Uterus (tissue), 4 donors: ENCODE measurements around the gene PLLP. TPM values are rescaled to one million over a fixed set of nuclear protein-coding genes. Genes with fewer than 3 reads are reported as not detected.

ENCODE experiments used
- DNase-seq, 2 donors: peaks; one replicate each; pipeline ENCODE4 v3.0.0-alpha.2; 2019 to 2020
- H3K27ac ChIP-seq, 2 donors: fragments of 200-600 bp; sonication (generic); 1 replicate in 1 of 2; 2 replicates in 1 of 2; pipeline ENCODE4 v1.5.1; 2016 to 2018
- H3K27me3 ChIP-seq, 2 donors: fragments of 200-600 bp; sonication (generic); one replicate each; pipeline ENCODE4 v1.5.1; 2018 to 2019; ENCODE audit warnings: control low read depth in 1 of 2
- H3K36me3 ChIP-seq, 2 donors: fragments of 200-600 bp; sonication (generic); one replicate each; pipeline ENCODE4 v1.5.1; 2019; ENCODE audit warnings: control low read depth in 1 of 2
- H3K4me1 ChIP-seq, 2 donors: fragments of 200-600 bp; sonication (generic); one replicate each; pipeline ENCODE4 v1.5.1; 2018 to 2019; ENCODE audit warnings: control low read depth in 1 of 2
- H3K4me3 ChIP-seq, 2 donors: fragments of 200-600 bp; sonication (generic); 1 replicate in 1 of 2; 2 replicates in 1 of 2; pipeline ENCODE4 v1.5.1; 2018 to 2019; ENCODE audit warnings: mild to moderate bottlenecking in 1 of 2
- H3K9me3 ChIP-seq, 2 donors: fragments of 200-600 bp; sonication (generic); one replicate each; pipeline ENCODE4 v1.5.1; 2019; ENCODE audit warnings: control low read depth in 1 of 2
- CTCF ChIP-seq, 4 experiments: fragments of 200-600 bp in 2 of 4; fragments of 450-650 bp in 2 of 4; sonication (generic) in 2 of 4; IDR thresholded peaks; one replicate each; pipeline ENCODE4 v1.5.1; 2016 to 2019; ENCODE audit warnings: antibody characterized with exemption in 4 of 4, mild to moderate bottlenecking in 2 of 4, moderate library complexity in 1 of 4
- POLR2A ChIP-seq, 2 donors: fragments of 450-650 bp; IDR thresholded peaks; one replicate each; pipeline ENCODE4 v1.6.1; 2016; ENCODE audit warnings: antibody characterized with exemption in 2 of 2, mild to moderate bottlenecking in 1 of 2, moderate library complexity in 1 of 2
- intact Hi-C: fragments of 100-400 bp; cut with DNase I; formaldehyde crosslinking; loops from one replicate; pipeline ENCODE4 v1.15.1; 2023; ENCODE audit warnings: low total_unique reads
- total RNA-seq, 4 donors: library from RNA; depleted of rRNA in 3 of 4; stranded (reverse); fragments of >200 nt in 3 of 4; gene quantifications; one replicate each; pipeline versions ENCODE4 v1.1.0 to v1.2.4, GENCODE V29; 2014 to 2023
- donor health status: DM: yes; HTN: yes; CAD: no.

Gene PLLP
- total RNA-seq, 4 donors from 2014 or later = 2.6 to 19.1 (median 6.2) TPM; not detected in 1

- intact Hi-C loops = no loop called here
These were observed 588 bp downstream of the PLLP start for GRCh38 chr16:57283959-57284208.

DNA sequence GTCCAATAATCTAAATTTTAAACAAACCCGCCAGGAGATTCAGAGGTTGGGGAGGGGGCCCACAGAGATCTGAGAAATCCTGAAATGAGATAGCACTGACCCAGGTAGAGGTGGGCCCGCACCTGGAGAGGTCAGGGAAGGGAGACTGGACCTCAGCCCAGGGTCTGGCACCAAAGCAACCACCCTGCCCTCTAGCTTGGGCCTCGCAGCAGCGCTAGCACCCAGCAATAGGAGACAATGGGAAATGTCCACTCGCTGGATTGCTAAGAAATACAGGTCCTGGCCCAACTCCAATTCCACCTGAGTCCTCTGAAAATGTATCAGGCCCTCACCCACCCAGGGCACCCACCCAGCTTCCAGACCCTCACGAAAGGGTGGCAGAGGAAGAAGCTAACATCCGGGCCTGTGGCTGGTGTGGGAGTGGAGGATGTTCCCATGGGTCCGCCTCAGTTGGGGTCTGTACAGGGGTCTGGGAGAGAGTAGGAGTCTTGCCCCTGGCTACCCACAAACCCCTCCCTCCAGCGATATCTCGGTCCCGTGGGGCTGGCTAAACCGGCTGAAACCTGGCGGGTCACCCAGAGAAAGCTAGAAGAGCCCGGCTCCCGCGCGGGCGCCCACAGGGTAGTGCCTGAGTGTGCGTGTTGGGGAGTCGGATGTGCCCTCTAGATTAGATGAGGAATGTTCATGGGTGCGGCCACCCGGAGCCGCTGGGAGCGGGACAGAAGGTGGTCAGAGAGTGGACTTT, 1.1 kb downstream of the PLLP start:
- no peak overlapping the region for H3K4me3 ChIP-seq
- intact Hi-C loops = no loop called here
- H3K9me3 ChIP-seq = no peaks in the 10 kb centered on the region
- peaks cover 0 to 8% of the 10 kb centered on the region in 2 donors for H3K4me1 ChIP-seq
- H3K36me3 ChIP-seq = no peaks in the 10 kb centered on the region
- no peak for DNase-seq
- TF ChIP-seq POLR2A (IDR thresholded peaks at IDR 0.05) (no peak), CTCF (IDR thresholded peaks at IDR 0.05) (no peak)
- no peaks in the 10 kb centered on the region for H3K27me3 ChIP-seq
- H3K27ac ChIP-seq = no peak overlapping the region

More at GRCh38 chr16:57283959-57284208, 588 bp downstream of the PLLP start:
- peaks cover 0 to 8% of the 10 kb centered on the region in 2 donors for H3K4me1 ChIP-seq
- no peak overlapping the region for H3K27ac ChIP-seq
- H3K9me3 ChIP-seq = no peaks in the 10 kb centered on the region
- no peaks in the 10 kb centered on the region for H3K36me3 ChIP-seq
- DNase-seq = no peak
- H3K27me3 ChIP-seq = no peaks in the 10 kb centered on the region
- H3K4me3 ChIP-seq = peak overlapping the region; percentile 36 to 43
- TF ChIP-seq CTCF (IDR thresholded peaks at IDR 0.05) = no peak
- no peak for TF ChIP-seq POLR2A (IDR thresholded peaks at IDR 0.05)

DNA sequence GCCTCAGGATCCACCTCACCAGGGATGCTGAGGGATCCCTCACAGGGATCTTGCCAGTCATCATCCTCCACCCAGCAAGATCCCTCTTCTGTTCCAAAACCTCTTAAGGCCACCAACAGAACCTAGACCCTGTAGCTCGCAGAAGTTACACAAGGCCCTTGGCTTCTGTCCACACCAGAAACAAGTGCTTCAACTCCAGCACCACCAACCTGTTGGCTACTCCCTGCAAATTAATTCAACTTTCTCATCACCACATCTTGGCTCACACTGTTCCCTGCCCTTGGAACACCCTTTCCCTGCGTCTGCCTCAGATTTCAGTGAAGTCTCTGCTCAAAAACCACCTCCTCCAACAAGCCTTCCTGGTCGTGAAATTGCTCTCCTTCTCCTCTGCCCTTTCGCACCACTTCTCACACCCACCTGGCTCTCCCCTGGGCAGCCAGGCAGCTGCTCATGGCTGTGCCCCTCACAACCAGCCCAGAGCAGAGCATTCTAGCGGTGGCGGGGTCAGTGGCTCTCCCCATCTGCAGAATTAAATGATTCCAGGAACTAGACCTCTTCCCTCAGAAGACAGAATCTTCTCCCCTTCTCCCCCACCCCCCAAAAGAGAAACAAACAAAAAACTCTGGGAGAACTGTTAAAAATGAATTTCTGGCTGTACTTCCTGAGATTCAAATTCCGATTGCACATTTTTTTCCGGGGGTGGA, 1.8 kb downstream of the PLLP start:
- Histone ChIP-seq H3K27me3 (no peaks in the 10 kb centered on the region), H3K9me3 (no peaks in the 10 kb centered on the region), H3K27ac (no peak overlapping the region), H3K4me3 (no peak overlapping the region), H3K36me3 (no peaks in the 10 kb centered on the region), H3K4me1 (peaks cover 0 to 8% of the 10 kb centered on the region in 2 donors)
- DNase-seq = no peak
- intact Hi-C loops = no loop called here
- TF ChIP-seq CTCF (IDR thresholded peaks at IDR 0.05) = no peak
- no peak for TF ChIP-seq POLR2A (IDR thresholded peaks at IDR 0.05)

- no peak for TF ChIP-seq CTCF (IDR thresholded peaks at IDR 0.05)
- TF ChIP-seq POLR2A (IDR thresholded peaks at IDR 0.05) = no peak
- Histone ChIP-seq H3K27me3 (no peaks in the 10 kb centered on the region), H3K36me3 (no peaks in the 10 kb centered on the region), H3K4me3 (no peak overlapping the region), H3K4me1 (peaks cover 0 to 8% of the 10 kb centered on the region in 2 donors), H3K9me3 (no peaks in the 10 kb centered on the region), H3K27ac (no peak overlapping the region)
- intact Hi-C loops = no loop called here
- no peak for DNase-seq
These were observed 2.7 kb downstream of the PLLP start for GRCh38 chr16:57281791-57282190.
